NCI-H1694 treated with DMSO at 0.1 percent for 48 hours (cell line): ENCODE measurements around the gene MYOM3.

Source experiments
- DNase-seq: peaks from one replicate; lab custom pipeline; 2025; lab: John Stamatoyannopoulos, UW

MYOM3 gene

GRCh38 chr1:24096009-24096738 is 15.8 kb downstream of the MYOM3 start:
- no peak for DNase-seq

- DNase-seq, result no peak
Observed at GRCh38 chr1:24095140-24095859, 16.6 kb downstream of the MYOM3 start.

GRCh38 chr1:24094554-24094953 is 17.4 kb downstream of the MYOM3 start:
- DNase-seq, result no peak

DNA sequence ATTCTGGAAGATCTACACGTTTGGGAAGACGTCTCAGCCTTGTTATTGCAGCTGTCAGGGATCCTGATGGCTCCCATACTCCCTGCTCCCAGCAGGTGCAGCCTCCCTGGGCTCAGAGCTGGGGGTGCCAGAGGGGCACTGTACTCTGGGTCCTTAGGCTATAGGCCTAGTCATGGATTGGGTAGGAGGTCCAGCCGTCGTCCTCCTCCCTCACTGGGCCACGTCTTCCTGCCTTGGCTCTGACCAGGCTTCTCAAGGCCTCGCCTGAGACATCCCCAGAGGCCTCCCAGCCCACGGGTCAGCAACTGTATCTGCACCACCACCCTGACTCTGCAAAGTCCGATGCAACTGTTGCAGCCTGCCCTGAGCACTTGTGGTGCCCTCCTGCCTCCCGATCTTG is 18.2 kb downstream of the MYOM3 start:
- DNase-seq, result no peak

DNA sequence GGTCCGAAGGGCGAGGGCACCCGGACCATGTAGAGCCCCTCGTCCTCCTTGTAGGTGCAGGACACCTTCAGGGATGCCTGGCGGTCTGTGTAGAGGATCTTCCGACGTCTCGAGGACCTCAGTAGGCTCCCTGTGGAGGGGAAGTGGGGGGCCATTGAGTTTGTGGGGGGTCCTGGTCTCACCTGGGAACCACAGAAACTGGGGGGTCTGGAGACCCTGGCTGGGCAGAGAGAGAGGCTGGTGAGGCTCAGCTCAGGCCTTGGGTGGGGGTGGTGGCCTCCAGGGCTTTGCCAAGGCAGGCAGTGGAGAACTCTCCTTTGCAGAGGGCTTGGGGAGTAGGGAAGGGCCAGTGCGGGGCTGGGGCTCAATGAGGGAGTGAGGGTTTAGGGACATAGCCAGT is 19.0 kb downstream of the MYOM3 start:
- DNase-seq, result no peak

GRCh38 chr1:24091971-24092482 is 19.9 kb downstream of the MYOM3 start:
- no peak for DNase-seq

GRCh38 chr1:24090736-24091135 is 21.2 kb downstream of the MYOM3 start:
- DNase-seq, result no peak

GRCh38 chr1:24089743-24090555 is 22.0 kb downstream of the MYOM3 start:
- DNase-seq, result no peak

GRCh38 chr1:24089027-24089742 is 22.8 kb downstream of the MYOM3 start:
- no peak for DNase-seq

- no peak for DNase-seq
Observed at GRCh38 chr1:24086466-24086865, 25.5 kb downstream of the MYOM3 start.

DNA sequence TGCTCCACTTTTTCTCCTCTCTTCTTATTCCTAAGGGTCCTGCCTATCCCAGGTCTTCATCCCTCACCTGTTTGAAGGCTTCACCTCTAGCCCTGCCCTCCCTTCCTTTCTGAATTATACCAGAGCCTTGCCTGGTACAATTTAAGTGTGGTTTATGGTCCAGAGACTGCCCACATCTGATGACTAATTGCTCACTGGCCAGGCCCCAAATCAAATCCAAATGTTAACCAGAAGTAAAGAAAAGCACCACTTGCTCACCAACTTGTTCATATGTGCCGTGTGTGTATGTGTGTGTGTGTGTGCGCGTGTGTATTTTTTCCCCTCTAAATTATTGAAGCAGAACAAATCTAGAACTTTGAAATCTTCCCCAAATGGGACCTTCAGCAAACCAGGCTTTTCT is 26.4 kb downstream of the MYOM3 start:
- DNase-seq, result no peak

- DNase-seq, result no peak
Observed at GRCh38 chr1:24085007-24085406, 26.9 kb downstream of the MYOM3 start.

DNA sequence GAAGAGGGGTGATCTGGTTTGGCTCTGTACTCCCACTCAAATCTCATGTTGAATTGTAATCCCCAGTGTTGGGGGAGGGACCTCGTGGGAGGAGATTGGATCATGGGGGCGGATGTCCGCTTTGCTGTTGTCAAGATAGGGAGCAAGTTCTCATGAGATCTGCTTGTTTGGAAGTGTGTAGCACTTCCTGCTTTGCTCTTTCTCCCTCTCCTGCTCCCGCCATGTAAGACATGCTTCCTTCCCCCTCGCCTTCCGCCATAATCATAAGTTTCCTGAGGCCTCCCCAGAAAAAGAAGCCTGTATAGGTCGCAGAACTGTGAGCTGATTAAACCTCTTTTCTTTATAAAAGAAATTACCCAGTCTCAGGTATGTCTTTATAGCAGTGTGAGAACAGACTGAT is 27.9 kb downstream of the MYOM3 start:
- no peak for DNase-seq

GRCh38 chr1:24082372-24082771 is 29.6 kb downstream of the MYOM3 start:
- no peak for DNase-seq

- DNase-seq, result no peak
Observed at GRCh38 chr1:24081190-24081589, 30.7 kb downstream of the MYOM3 start.

- no peak for DNase-seq
Observed at GRCh38 chr1:24080131-24080530, 31.8 kb downstream of the MYOM3 start.

GRCh38 chr1:24077278-24077978 is 34.5 kb downstream of the MYOM3 start:
- DNase-seq, result no peak

DNA sequence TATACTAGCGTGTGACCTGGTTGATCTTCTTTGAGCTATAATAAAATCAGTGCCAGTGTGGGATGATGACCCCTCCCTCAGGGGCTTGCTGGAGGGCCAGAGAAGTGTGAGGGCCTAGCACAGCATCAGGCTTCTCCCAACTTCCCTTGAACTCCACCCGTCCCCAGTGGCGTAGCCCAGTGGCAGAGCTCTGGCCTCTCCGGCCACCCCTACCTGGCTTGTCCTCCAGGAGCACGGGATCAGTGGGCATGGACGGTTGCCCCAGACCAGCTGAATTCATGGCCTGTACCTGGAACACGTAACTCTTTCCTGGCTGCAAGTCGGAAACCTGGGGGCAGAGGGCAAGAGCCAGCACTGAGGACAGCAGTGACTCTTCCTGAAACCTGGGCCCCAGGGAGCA is 36.0 kb downstream of the MYOM3 start:
- no peak for DNase-seq

GRCh38 chr1:24075590-24075854 is 36.4 kb downstream of the MYOM3 start:
- DNase-seq, result no peak

DNA sequence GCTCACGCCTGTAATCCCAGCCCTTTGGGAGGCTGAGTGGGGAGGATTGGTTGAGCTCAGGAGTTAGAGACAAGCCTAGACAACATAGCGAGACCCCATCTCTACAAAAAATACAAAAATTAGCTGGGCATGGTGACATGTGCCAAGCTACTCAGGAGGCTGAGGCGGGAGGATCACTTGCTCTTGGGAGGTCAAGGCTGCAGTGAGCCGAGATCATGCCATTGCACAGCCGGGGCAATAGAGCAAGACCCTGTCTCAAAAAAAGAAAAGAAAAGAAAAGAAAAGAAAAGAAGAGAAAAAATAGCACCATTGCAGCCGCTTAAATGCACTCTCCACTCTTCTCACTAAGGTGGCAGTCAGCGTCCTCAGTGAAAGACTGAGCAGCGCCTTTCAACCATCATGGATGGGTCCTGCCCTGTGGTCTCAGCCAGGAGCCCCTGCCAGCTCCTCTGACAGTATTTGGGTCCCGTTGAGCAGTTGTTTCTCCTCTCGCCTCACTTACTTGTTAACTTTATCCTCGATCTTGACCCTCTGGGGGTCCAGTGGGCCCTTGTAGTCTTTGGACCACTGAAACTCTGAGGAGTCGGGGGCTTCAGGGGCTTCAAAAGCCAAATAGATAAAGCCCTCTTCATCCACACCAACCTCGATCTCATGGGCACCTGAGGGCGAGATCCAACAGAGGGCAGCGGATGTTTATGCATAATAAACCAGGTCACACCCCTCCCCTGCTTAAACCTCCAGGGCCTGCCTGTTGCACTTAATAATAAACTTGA is 36.9 kb downstream of the MYOM3 start:
- no peak for DNase-seq

DNA sequence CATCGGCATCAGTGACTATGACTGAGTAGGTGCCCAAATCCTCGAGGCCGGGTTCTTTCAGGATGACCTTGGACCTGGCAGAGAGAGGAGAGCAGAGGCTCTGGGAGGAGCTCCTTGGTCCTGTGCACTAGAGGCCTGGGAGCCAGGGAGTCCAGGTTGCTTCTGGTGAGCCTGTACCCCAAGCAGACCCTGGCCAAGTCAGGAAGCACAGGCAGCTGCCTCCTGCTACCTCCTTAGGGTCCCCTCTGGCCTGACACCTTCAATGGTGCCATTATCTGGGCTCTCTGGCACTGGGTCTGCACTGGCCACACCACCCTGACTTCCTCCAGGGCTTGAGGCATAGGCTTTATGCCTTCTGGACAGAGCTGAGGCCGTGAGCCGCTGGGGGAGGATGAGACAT is 37.7 kb downstream of the MYOM3 start:
- DNase-seq, result no peak
